Smooth muscle cell (in vitro differentiated cells): Measurements from ENCODE around the gene TIMMDC1. TPM values are rescaled to one million over a fixed set of nuclear protein-coding genes. Genes with fewer than 3 reads are reported as not detected.

ENCODE experiments used
- DNase-seq: peaks from one replicate; lab custom pipeline; 2025; ENCODE audit not compliant: unreplicated experiment; lab: John Stamatoyannopoulos, UW
- H2AFZ ChIP-seq: fragments of 200-600 bp; sonication (generic); 2 replicates; pipeline ENCODE4 v1.6.0; 2016; ENCODE audit warnings: antibody characterized with exemption, low read depth, mild to moderate bottlenecking
- H3F3A ChIP-seq: fragments of 200-600 bp; sonication (generic); 2 replicates; pipeline ENCODE4 v1.6.0; 2017; ENCODE audit warnings: antibody characterized with exemption, low read depth
- H3K27ac ChIP-seq: fragments of 200-600 bp; sonication (generic); 2 replicates; pipeline ENCODE4 v1.5.1; 2016; ENCODE audit warnings: low read depth, mild to moderate bottlenecking
- H3K27me3 ChIP-seq: fragments of 200-600 bp; sonication (generic); 2 replicates; pipeline ENCODE4 v1.6.1; 2016; ENCODE audit warnings: low read depth, mild to moderate bottlenecking
- H3K36me3 ChIP-seq: fragments of 200-600 bp; sonication (generic); 2 replicates; pipeline ENCODE4 v1.5.1; 2016; ENCODE audit warnings: low read depth
- H3K4me1 ChIP-seq: fragments of 200-600 bp; sonication (generic); 2 replicates; pipeline ENCODE4 v1.5.1; 2016; ENCODE audit warnings: low read depth
- H3K4me2 ChIP-seq: fragments of 200-600 bp; sonication (generic); 2 replicates; pipeline ENCODE4 v1.6.0; 2016; ENCODE audit warnings: mild to moderate bottlenecking
- H3K4me3 ChIP-seq: fragments of 200-600 bp; sonication (generic); 2 replicates; pipeline ENCODE4 v1.5.1; 2016; ENCODE audit warnings: mild to moderate bottlenecking
- H3K79me2 ChIP-seq: fragments of 200-600 bp; sonication (generic); 2 replicates; pipeline ENCODE4 v1.6.0; 2016; ENCODE audit warnings: low read depth, mild to moderate bottlenecking
- H3K9ac ChIP-seq: fragments of 200-600 bp; sonication (generic); 2 replicates; pipeline ENCODE4 v1.6.0; 2016; ENCODE audit warnings: low read depth
- H3K9me3 ChIP-seq: fragments of 200-600 bp; sonication (generic); replicated peaks from 2 replicates; pipeline ENCODE4 v1.5.1; 2016; ENCODE audit warnings: low read depth
- H4K20me1 ChIP-seq: fragments of 200-600 bp; sonication (generic); 2 replicates; pipeline ENCODE4 v1.6.0; 2016; ENCODE audit warnings: low read depth
- WGBS: methylation state at CpG from one replicate; pipeline ENCODE4 v1.1.7; 2016; ENCODE audit warnings: low lambda C conversion rate; 5-methylcytosine and 5-hydroxymethylcytosine counted together
- polyA plus RNA-seq: library from polyadenylated mRNA; unstranded; fragments of >200 nt; fragmentation: Nextera tagmentation; extraction: Ambion mirVana; gene quantifications from 2 replicates; pipeline ENCODE4 v1.2.1, GENCODE V29; 2016
- total RNA-seq: library from RNA; depleted of rRNA; stranded (reverse); fragments of >200 nt; gene quantifications from 2 replicates; pipeline ENCODE4 v1.2.3, GENCODE V29; 2014
- TF ChIP-seq, protein P1 (sequence below): fragments of 200-600 bp; sonication (generic); IDR thresholded peaks from 2 replicates; pipeline ENCODE4 v1.5.1; 2017; ENCODE audit warnings: borderline replicate concordance, mild to moderate bottlenecking, antibody characterized with exemption; ENCODE audit not compliant: insufficient read depth, poor library complexity, severe bottlenecking

TIMMDC1 gene
- total and polyA plus RNA-seq, 2 experiments from 2014 or later: 83.8 to 156 TPM

DNA sequence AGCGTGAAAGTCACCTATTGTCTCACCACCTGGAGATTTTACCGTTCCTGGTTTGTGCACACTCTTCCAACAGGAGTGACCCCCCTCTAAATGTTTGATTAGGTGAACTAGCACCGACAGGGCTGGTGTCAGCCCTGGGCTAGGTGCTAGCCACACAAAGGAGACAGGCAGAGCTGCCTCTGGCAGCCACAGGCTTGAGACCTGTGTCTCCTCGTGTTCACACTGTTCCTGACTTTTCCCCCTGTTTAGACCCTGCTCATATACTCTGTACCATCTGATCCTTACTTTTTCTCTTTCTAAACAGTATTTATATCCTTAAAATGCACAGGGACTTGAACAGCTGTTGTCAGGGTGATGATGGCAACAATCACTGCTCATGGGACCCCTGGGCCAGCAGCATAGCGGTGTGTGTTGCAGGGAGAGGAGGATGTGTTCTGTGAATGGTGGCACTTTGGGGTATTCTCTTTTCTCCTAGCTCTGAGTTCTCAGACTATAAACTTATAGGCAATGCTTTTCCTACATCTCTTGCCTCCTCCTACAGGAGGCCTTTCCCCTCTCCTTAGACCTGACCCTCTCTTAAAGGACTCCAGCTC lies 55.6 kb downstream of the TIMMDC1 start:
- H3K27ac ChIP-seq: no peak overlapping the region
- no peaks in the 10 kb centered on the region for H4K20me1 ChIP-seq
- H2AFZ ChIP-seq: no peak overlapping the region
- TF ChIP-seq, protein P1, sequence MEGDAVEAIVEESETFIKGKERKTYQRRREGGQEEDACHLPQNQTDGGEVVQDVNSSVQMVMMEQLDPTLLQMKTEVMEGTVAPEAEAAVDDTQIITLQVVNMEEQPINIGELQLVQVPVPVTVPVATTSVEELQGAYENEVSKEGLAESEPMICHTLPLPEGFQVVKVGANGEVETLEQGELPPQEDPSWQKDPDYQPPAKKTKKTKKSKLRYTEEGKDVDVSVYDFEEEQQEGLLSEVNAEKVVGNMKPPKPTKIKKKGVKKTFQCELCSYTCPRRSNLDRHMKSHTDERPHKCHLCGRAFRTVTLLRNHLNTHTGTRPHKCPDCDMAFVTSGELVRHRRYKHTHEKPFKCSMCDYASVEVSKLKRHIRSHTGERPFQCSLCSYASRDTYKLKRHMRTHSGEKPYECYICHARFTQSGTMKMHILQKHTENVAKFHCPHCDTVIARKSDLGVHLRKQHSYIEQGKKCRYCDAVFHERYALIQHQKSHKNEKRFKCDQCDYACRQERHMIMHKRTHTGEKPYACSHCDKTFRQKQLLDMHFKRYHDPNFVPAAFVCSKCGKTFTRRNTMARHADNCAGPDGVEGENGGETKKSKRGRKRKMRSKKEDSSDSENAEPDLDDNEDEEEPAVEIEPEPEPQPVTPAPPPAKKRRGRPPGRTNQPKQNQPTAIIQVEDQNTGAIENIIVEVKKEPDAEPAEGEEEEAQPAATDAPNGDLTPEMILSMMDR: no peak
- no peak overlapping the region for H3K4me3 ChIP-seq
- H3K9me3 ChIP-seq: no peaks in the 10 kb centered on the region
- H3K4me1 ChIP-seq: no peaks in the 10 kb centered on the region
- no peak overlapping the region for H3K4me2 ChIP-seq
- no peaks in the 10 kb centered on the region for H3K27me3 ChIP-seq
- H3F3A ChIP-seq: no peaks in the 10 kb centered on the region
- WGBS: 71% methylated on average over 5 of the region's 5 CpGs
- no peak for DNase-seq
- H3K36me3 ChIP-seq: no peaks in the 10 kb centered on the region
- no peaks in the 10 kb centered on the region for H3K79me2 ChIP-seq
- no peak overlapping the region for H3K9ac ChIP-seq

DNA sequence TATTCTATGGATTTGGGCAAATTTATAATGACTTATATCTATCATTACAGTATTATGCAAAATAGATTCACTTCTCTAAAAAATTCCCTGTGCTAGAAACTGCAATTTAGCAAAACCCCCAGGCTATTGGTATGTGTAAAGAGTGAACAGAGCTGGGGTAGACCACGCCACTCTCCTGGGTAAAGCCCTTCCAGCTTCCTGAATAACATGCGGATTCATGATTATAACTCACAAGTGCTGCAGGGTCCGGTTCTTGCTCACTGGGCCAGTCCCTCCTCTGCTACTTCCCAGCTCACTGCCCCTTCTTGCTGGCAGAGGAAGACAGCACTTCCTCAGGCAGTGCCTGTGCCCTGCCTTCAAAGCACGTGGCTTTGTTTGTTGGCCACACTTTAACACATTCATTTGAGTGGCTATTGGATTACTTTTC lies 57.0 kb downstream of the TIMMDC1 start:
- no peaks in the 10 kb centered on the region for H3K4me1 ChIP-seq
- TF ChIP-seq, protein P1: no peak
- 84% methylated on average over 4 of the region's 4 CpGs for WGBS
- no peak overlapping the region for H3K9ac ChIP-seq
- no peak overlapping the region for H3K4me2 ChIP-seq
- no peak overlapping the region for H2AFZ ChIP-seq
- H3K27me3 ChIP-seq: no peaks in the 10 kb centered on the region
- no peak for DNase-seq
- H3K79me2 ChIP-seq: no peaks in the 10 kb centered on the region
- H3F3A ChIP-seq: no peaks in the 10 kb centered on the region
- H3K27ac ChIP-seq: no peak overlapping the region
- no peak overlapping the region for H3K4me3 ChIP-seq
- no peaks in the 10 kb centered on the region for H4K20me1 ChIP-seq
- no peaks in the 10 kb centered on the region for H3K36me3 ChIP-seq
- H3K9me3 ChIP-seq: no peaks in the 10 kb centered on the region

DNA sequence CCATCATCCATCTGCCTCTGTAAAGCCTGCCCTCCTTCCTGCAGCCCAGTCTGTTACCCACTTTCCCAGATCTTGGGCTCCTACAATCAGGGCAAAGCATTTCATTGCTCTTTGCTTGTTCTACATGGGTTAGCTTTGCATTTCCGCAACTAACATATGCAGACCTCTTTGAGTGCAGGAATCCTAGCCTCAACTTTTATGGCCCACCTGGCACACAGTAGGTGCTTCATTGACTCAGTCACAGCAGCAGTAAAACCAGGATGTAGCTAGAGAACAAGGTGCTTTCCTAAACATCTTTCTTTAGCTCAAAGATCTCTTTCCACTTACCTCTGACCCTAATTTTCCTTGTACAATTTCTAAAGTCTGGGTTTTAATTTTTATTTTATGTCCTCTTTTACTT lies 57.6 kb downstream of the TIMMDC1 start:
- TF ChIP-seq, protein P1: no peak
- no peaks in the 10 kb centered on the region for H3K79me2 ChIP-seq
- no peak overlapping the region for H2AFZ ChIP-seq
- H3F3A ChIP-seq: no peaks in the 10 kb centered on the region
- DNase-seq: no peak
- H3K27me3 ChIP-seq: no peaks in the 10 kb centered on the region
- H3K4me1 ChIP-seq: no peaks in the 10 kb centered on the region
- no peak overlapping the region for H3K4me2 ChIP-seq
- no peaks in the 10 kb centered on the region for H3K9me3 ChIP-seq
- 0% methylated on average over 1 of the region's 1 CpG for WGBS
- H3K36me3 ChIP-seq: no peaks in the 10 kb centered on the region
- no peak overlapping the region for H3K9ac ChIP-seq
- no peak overlapping the region for H3K4me3 ChIP-seq
- no peaks in the 10 kb centered on the region for H4K20me1 ChIP-seq
- no peak overlapping the region for H3K27ac ChIP-seq
